Caco-2 (cell line): ENCODE measurements around the gene CTSZ. TPM values are rescaled to one million over a fixed set of nuclear protein-coding genes. Genes with fewer than 3 reads are reported as not detected.

Source experiments
- BruUV-seq: library from RNA; stranded (reverse); fragments of 400-500 nt; replicated peaks from 2 replicates; lab custom pipeline; 2021; lab: Mats Ljungman, UMichigan
- CTCF ChIA-PET: fragments of 300-600 bp; sonication (Branson Sonifier 250); formaldehyde crosslinking; loops from one replicate; lab custom pipeline; 2022; ENCODE audit warnings: antibody characterized with exemption; lab: Charles Lee
- POLR2A ChIA-PET: fragments of 300-600 bp; sonication (Branson Sonifier 250); formaldehyde crosslinking; loops from one replicate; lab custom pipeline; 2022; ENCODE audit warnings: antibody characterized with exemption; lab: Charles Lee
- DNase-seq, 2 experiments: peaks; one replicate each; pipeline versions ENCODE4 v3.0.0 to v3.0.0-alpha.2; 2020 to 2022
- H3K27me3 ChIP-seq: replicated peaks from 2 replicates; pipeline ENCODE4 v1.6.0; 2011; ENCODE audit warnings: low read length; ENCODE audit not compliant: control insufficient read depth, insufficient read depth
- H3K36me3 ChIP-seq: 2 replicates; pipeline ENCODE4 v1.5.1; 2011; ENCODE audit warnings: low read length; ENCODE audit not compliant: control insufficient read depth, insufficient read depth
- H3K4me1 ChIP-seq: fragments of 250-450 bp; sonication (Bioruptor Pico); 2 replicates; pipeline ENCODE4 v1.5.1; 2020; ENCODE audit warnings: mild to moderate bottlenecking
- H3K4me3 ChIP-seq: 2 replicates; pipeline ENCODE4 v1.5.1; 2011; ENCODE audit warnings: low read depth, mild to moderate bottlenecking, control low read depth, low read length
- H3K9me3 ChIP-seq: fragments of 250-450 bp; sonication (Bioruptor Pico); 2 replicates; pipeline ENCODE4 v1.5.1; 2020; ENCODE audit warnings: mild to moderate bottlenecking, moderate library complexity
- H3K27ac Mint-ChIP-seq: one replicate; pipeline ENCODE4 v1.8.0; 2022; ENCODE audit warnings: mixed read lengths; ENCODE audit not compliant: unreplicated experiment
- H3K27me3 Mint-ChIP-seq: one replicate; pipeline ENCODE4 v1.8.0; 2022; ENCODE audit warnings: mixed read lengths; ENCODE audit not compliant: insufficient read depth, unreplicated experiment
- H3K36me3 Mint-ChIP-seq: one replicate; pipeline ENCODE4 v1.8.0; 2022; ENCODE audit warnings: mild to moderate bottlenecking, mixed read lengths; ENCODE audit not compliant: insufficient read depth, unreplicated experiment
- H3K4me1 Mint-ChIP-seq: one replicate; pipeline ENCODE4 v1.8.0; 2022; ENCODE audit warnings: low read depth, mixed read lengths; ENCODE audit not compliant: unreplicated experiment
- H3K4me3 Mint-ChIP-seq: one replicate; pipeline ENCODE4 v1.8.0; 2022; ENCODE audit warnings: mild to moderate bottlenecking, moderate library complexity, mixed read lengths; ENCODE audit not compliant: unreplicated experiment
- H3K9me3 Mint-ChIP-seq: one replicate; pipeline ENCODE4 v1.8.0; 2022; ENCODE audit warnings: mixed read lengths; ENCODE audit not compliant: unreplicated experiment
- CTCF ChIP-seq, 2 experiments: fragments of 200-600 bp in 1 of 2; IDR thresholded peaks; 1 replicate in 1 of 2; 2 replicates in 1 of 2; pipeline versions ENCODE4 v1.5.1 to v1.8.0; 2011 to 2022; ENCODE audit warnings: antibody characterized with exemption in 1 of 2, control low read depth in 1 of 2, inconsistent platforms in 1 of 2, low read depth in 1 of 2, low read length in 1 of 2, mild to moderate bottlenecking in 1 of 2, moderate library complexity in 1 of 2; ENCODE audit not compliant: insufficient read depth in 1 of 2, severe bottlenecking in 1 of 2, unreplicated experiment in 1 of 2
- intact Hi-C: fragments of 100-400 bp; cut with micrococcal nuclease; formaldehyde crosslinking; loops from one replicate; pipeline ENCODE4 v1.10.0; 2022; ENCODE audit not compliant: unreplicated experiment
- total RNA-seq: library from RNA; stranded (reverse); gene quantifications from 2 replicates; pipeline ENCODE4 v1.2.3, GENCODE V29; 2022

The CTSZ gene
- total RNA-seq, 1 experiment from 2014 or later: 228 TPM

- Histone ChIP-seq H3K4me1 (no peaks in the 10 kb centered on the region), H3K36me3 (peaks cover 22% of the 10 kb centered on the region), H3K4me3 (no peak overlapping the region), H3K27me3 (no peaks in the 10 kb centered on the region), H3K9me3 (no peaks in the 10 kb centered on the region)
- no peaks in the 10 kb centered on the region for H3K27me3 Mint-ChIP-seq
- no peaks in the 10 kb centered on the region for H3K9me3 Mint-ChIP-seq
- DNase-seq: peak in 1 of 2 experiments; percentile 33
- H3K27ac Mint-ChIP-seq: no peak overlapping the region
- TF ChIP-seq CTCF (IDR thresholded peaks at IDR 0.05; ENCODE audit: insufficient read depth in 1 of 2, low read depth in 1 of 2, low read length in 1 of 2, severe bottlenecking in 1 of 2, unreplicated experiment in 1 of 2): no peak
- no TSS peak for BruUV-seq
- CTCF ChIA-PET: no interaction called here
- POLR2A ChIA-PET: no interaction called here
- H3K4me3 Mint-ChIP-seq: no peak overlapping the region
- intact Hi-C loops: no loop called here
- peaks cover 12% of the 10 kb centered on the region for H3K4me1 Mint-ChIP-seq
- peaks cover 92% of the 10 kb centered on the region for H3K36me3 Mint-ChIP-seq
Measured at GRCh38 chr20:58988565-58988882, 18.5 kb downstream of the CTSZ start.

- Mint-ChIP-seq H3K36me3 (peaks cover 86% of the 10 kb centered on the region), H3K9me3 (no peaks in the 10 kb centered on the region), H3K27ac (no peak overlapping the region), H3K4me3 (no peak overlapping the region), H3K4me1 (peaks cover 12% of the 10 kb centered on the region), H3K27me3 (no peaks in the 10 kb centered on the region)
- H3K4me3 ChIP-seq: no peak overlapping the region
- no peaks in the 10 kb centered on the region for H3K9me3 ChIP-seq
- no peak for TF ChIP-seq CTCF (IDR thresholded peaks at IDR 0.05; ENCODE audit: insufficient read depth in 1 of 2, low read depth in 1 of 2, low read length in 1 of 2, severe bottlenecking in 1 of 2, unreplicated experiment in 1 of 2)
- CTCF ChIA-PET: no interaction called here
- no peaks in the 10 kb centered on the region for H3K27me3 ChIP-seq
- H3K4me1 ChIP-seq: no peaks in the 10 kb centered on the region
- BruUV-seq: no TSS peak
- peak in 1 of 2 experiments; percentile 31 for DNase-seq
- POLR2A ChIA-PET: no interaction called here
- H3K36me3 ChIP-seq: peaks cover 19% of the 10 kb centered on the region
- intact Hi-C loops: no loop called here
Measured at GRCh38 chr20:58987790-58988564, 19.1 kb downstream of the CTSZ start.

GRCh38 chr20:58986968-58987517 is 20.0 kb downstream of the CTSZ start:
- peaks cover 8% of the 10 kb centered on the region for H3K4me1 ChIP-seq
- POLR2A ChIA-PET: no interaction called here
- TF ChIP-seq CTCF (IDR thresholded peaks at IDR 0.05; ENCODE audit: insufficient read depth in 1 of 2, low read depth in 1 of 2, low read length in 1 of 2, severe bottlenecking in 1 of 2, unreplicated experiment in 1 of 2): no peak

More at GRCh38 chr20:58986968-58987517, 20.0 kb downstream of the CTSZ start:
- H3K36me3 Mint-ChIP-seq: peaks cover 86% of the 10 kb centered on the region
- H3K4me3 Mint-ChIP-seq: no peak overlapping the region
- BruUV-seq: no TSS peak
- no peaks in the 10 kb centered on the region for H3K27me3 ChIP-seq
- no peaks in the 10 kb centered on the region for H3K9me3 ChIP-seq
- H3K4me1 Mint-ChIP-seq: peaks cover 20% of the 10 kb centered on the region
- no peaks in the 10 kb centered on the region for H3K9me3 Mint-ChIP-seq
- no peak overlapping the region for H3K4me3 ChIP-seq
- no peak overlapping the region for H3K27ac Mint-ChIP-seq
- intact Hi-C loops: no loop called here
- no peaks in the 10 kb centered on the region for H3K27me3 Mint-ChIP-seq
- H3K36me3 ChIP-seq: peaks cover 17% of the 10 kb centered on the region
- CTCF ChIA-PET: no interaction called here
- peak in 1 of 2 experiments; percentile 13 for DNase-seq
